ENCODE data around the gene SLC6A18. TPM values are rescaled to one million over a fixed set of nuclear protein-coding genes. Genes with fewer than 3 reads are reported as not detected.
"Not testable (repeated sequence)": the region's sequence is repeated elsewhere in the genome, so short reads cannot be mapped to it uniquely, and the experiment has no call there.

The SLC6A18 gene
- total RNA-seq, 1 donor from 2014 or later, result not detected

DNA sequence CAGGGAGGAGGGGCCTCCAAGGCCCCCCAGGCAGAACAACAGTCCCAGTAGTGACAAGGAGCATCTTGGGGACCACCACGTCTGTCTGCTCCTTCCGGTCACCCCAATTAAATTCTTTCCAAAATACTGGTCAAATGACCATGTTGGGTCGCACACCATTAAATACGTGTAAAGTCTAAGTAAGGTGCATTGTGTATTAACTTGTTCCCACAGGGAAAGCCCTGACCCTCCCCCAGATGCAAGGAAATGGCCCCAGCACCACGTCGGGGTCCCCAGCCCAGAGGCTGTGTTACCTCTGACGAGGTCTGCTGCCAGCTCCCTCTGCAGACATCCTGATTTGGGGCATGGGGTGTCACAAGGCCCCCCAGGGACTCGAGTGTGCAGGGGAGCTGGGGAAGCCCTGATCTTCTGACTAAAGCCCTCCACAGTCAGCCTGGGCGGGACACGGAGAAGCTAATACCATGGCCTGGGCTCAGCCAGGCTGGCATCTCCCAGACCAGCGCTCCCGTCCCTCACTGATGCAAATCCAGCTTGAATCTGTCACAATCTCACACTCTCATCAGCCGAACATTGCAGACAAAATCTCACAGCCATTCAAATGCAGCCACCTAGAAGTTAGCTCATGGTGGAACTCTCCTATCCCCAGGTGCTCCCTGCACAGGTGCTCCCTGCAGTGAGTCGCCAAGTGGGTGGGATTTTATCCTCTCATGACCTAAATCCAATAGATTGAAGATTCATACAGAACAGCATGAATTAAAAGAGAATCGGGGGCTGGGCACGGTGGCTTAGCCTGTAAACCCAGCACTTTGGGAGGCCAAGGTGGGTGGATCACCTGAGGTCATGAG lies 56.1 kb downstream of the SLC6A18 start:
- H3K4me3 ChIP-seq, result no peak overlapping the region
- TF ChIP-seq, protein P1, sequence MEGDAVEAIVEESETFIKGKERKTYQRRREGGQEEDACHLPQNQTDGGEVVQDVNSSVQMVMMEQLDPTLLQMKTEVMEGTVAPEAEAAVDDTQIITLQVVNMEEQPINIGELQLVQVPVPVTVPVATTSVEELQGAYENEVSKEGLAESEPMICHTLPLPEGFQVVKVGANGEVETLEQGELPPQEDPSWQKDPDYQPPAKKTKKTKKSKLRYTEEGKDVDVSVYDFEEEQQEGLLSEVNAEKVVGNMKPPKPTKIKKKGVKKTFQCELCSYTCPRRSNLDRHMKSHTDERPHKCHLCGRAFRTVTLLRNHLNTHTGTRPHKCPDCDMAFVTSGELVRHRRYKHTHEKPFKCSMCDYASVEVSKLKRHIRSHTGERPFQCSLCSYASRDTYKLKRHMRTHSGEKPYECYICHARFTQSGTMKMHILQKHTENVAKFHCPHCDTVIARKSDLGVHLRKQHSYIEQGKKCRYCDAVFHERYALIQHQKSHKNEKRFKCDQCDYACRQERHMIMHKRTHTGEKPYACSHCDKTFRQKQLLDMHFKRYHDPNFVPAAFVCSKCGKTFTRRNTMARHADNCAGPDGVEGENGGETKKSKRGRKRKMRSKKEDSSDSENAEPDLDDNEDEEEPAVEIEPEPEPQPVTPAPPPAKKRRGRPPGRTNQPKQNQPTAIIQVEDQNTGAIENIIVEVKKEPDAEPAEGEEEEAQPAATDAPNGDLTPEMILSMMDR (IDR thresholded peaks at IDR 0.05; ENCODE audit: borderline replicate concordance), result no peak
- H3K36me3 ChIP-seq, result no peaks in the 10 kb centered on the region
- intact Hi-C loops (cut with micrococcal nuclease), result no loop called here
- no peak for DNase-seq
- H3K4me1 ChIP-seq, result no peaks in the 10 kb centered on the region
- peaks cover 8% of the 10 kb centered on the region for H3K9me3 ChIP-seq (replicated peaks)
- no peak overlapping the region for H3K27ac ChIP-seq (replicated peaks)
- no peaks in the 10 kb centered on the region for H3K27me3 ChIP-seq (ENCODE audit: low read depth)

DNA sequence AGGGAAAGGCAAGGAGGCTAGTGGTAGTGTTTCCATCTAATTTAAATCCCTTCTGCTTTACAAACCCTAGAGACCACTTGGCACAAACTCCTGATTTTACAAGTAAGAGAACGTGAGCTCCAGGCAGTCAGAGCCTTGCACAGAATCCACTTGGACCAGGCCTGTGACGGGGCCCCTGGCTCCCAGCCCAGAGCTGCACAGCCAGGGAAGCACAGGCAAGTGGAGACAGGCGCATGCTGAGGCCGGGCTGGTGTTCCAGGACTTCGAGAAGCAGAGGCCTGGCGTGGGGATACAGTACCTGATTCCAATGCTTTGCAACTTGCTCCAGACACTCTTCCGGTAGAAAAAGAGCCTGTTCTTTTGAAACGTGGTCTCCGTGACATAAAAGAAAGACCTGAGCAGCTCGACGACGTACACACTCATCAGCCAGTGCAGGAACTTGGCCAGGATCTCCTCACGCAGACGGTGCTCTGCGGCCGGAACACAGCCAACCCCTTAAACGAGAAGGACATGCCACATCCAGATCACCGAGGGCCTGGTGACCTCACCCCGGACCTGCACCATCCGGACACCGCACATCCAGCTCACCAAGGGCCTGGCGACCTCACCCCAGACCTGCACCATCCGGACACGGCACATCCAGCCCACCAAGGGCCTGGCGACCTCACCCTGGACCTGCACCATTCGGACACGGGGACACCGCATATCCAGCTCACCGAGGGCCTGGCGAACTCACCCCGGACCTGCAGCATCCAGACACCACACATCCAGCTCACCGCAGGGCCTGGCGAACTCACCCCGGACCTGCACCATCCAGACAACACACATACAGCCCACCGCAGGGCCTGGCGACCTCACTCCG lies 57.2 kb downstream of the SLC6A18 start:
- H3K27ac ChIP-seq (replicated peaks), result no peak overlapping the region
- TF ChIP-seq, protein P1 (IDR thresholded peaks at IDR 0.05; ENCODE audit: borderline replicate concordance), result no peak
- H3K36me3 ChIP-seq, result no peaks in the 10 kb centered on the region
- intact Hi-C loops (cut with micrococcal nuclease), result no loop called here
- no peaks in the 10 kb centered on the region for H3K4me1 ChIP-seq
- peaks cover 8% of the 10 kb centered on the region for H3K9me3 ChIP-seq (replicated peaks)
- no peaks in the 10 kb centered on the region for H3K27me3 ChIP-seq (ENCODE audit: low read depth)
- DNase-seq, result peak; percentile 17
- no peak overlapping the region for H3K4me3 ChIP-seq

DNA sequence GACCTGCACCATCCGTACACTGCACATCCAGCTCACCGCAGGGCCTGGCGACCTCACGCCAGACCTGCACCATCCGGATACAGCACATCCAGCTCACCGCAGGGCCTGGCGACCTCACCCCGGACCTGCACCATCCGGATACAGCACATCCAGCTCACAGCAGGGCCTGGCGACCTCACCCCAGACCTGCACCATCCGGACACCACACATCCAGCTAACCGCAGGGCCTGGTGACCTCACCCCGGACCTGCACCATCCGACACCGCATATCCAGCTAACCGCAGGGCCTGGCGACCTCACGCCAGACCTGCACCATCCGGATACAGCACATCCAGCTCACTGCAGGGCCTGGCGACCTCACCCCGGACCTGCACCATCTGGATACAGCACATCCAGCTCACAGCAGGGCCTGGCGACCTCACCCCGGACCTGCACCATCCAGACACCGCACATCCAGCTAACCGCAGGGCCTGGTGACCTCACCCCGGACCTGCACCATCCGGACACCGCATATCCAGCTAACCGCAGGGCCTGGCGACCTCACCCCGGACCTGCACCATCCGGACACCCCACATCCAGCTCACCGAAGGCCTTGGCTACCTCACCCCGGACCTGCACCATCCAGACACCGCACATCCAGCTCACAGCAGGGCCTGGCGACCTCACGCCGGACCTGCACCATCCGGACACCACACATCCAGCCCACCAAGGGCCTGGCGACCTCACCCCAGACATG lies 58.0 kb downstream of the SLC6A18 start:
- H3K4me1 ChIP-seq; H3K4me3 ChIP-seq; H3K27me3 ChIP-seq (ENCODE audit: low read depth); H3K27ac ChIP-seq (replicated peaks); DNase-seq; intact Hi-C loops (cut with micrococcal nuclease); H3K36me3 ChIP-seq: not testable (repeated sequence)
- peaks cover 15% of the 10 kb centered on the region for H3K9me3 ChIP-seq (replicated peaks)

DNA sequence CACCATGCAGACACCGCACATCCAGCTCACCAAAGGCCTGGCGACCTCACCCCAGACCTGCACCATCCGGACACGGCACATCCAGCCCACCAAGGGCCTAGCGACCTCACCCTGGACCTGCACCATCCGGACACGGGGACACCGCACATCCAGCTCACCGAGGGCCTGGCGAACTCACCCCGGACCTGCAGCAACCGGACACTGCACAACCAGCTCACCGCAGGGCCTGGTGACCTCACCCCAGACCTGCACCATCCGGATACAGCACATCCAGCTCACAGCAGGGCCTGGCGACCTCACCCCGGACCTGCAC lies 58.5 kb downstream of the SLC6A18 start:
- H3K4me3 ChIP-seq; H3K36me3 ChIP-seq; H3K27me3 ChIP-seq (ENCODE audit: low read depth); intact Hi-C loops (cut with micrococcal nuclease); H3K4me1 ChIP-seq; H3K27ac ChIP-seq (replicated peaks); DNase-seq: not testable (repeated sequence)
- H3K9me3 ChIP-seq (replicated peaks), result peaks cover 13% of the 10 kb centered on the region

DNA sequence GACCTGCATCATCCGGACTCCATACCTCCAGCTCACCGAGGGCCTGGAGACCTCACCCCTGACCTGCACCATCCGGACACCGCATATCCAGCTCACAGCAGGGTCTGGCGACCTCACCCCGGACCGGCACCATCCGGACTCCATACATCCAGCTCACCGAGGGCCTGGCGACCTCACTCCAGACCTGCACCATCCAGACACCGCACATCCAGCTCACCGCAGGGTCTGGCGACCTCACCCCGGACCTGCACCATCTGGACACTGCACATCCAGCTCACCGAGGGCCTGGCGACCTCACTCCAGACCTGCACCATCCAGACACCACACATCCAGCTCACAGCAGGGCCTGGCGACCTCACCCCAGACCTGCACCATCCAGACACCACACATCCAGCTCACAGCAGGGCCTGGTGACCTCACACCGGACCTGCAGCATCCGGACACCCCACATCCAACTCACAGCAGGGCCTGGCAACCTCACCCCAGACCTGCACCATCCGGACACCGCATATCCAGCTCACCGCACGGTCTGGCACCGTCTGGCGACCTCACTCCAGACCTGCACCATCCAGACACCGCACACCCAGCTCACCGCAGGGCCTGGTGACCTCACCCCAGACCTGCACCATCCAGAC lies 59.3 kb downstream of the SLC6A18 start:
- DNase-seq, result not testable (repeated sequence)

DNA sequence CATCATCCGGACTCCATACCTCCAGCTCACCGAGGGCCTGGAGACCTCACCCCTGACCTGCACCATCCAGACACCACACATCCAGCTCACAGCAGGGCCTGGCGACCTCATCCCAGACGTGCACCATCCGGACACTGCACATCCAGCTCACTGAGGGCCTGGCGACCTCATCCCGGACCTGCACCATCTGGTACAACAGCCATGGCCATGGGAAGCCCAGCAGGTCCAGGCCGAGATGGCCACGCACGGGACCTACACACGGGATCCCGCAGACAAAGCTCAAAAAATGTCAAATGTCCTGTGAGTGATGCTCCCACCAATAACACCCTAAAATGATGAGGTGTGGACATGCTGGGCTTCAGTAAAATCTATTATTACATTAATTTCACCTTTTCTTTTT lies 60.0 kb downstream of the SLC6A18 start:
- Histone ChIP-seq H3K36me3 (no peaks in the 10 kb centered on the region), H3K27me3 (ENCODE audit: low read depth) (peaks cover 8% of the 10 kb centered on the region), H3K4me1 (no peaks in the 10 kb centered on the region), H3K9me3 (replicated peaks) (peaks cover 10% of the 10 kb centered on the region), H3K27ac (replicated peaks) (no peak overlapping the region), H3K4me3 (no peak overlapping the region)
- intact Hi-C loops (cut with micrococcal nuclease), result no loop called here
- DNase-seq, result no peak
- TF ChIP-seq, protein P1 (IDR thresholded peaks at IDR 0.05; ENCODE audit: borderline replicate concordance), result no peak

More for the DNA sequence above, 59.3 kb downstream of the SLC6A18 start:
- intact Hi-C loops (cut with micrococcal nuclease); H3K4me1 ChIP-seq; H3K27me3 ChIP-seq (ENCODE audit: low read depth); H3K27ac ChIP-seq (replicated peaks); H3K4me3 ChIP-seq; H3K9me3 ChIP-seq (replicated peaks); H3K36me3 ChIP-seq: not testable (repeated sequence)
